Epithelial cell of esophagus (primary cell): ENCODE data around the gene ZDHHC23.

Experiments
- DNase-seq: peaks from one replicate; pipeline ENCODE4 v3.0.0; 2010; ENCODE audit warnings: low read depth
- H3K4me3 ChIP-seq: 2 replicates; pipeline ENCODE4 v1.5.1; 2011; ENCODE audit warnings: mild to moderate bottlenecking, low read length, control low read depth
- CTCF ChIP-seq: IDR thresholded peaks from 2 replicates; pipeline ENCODE4 v1.5.1; 2011; ENCODE audit warnings: low read depth, mild to moderate bottlenecking, low read length, control low read depth, inconsistent platforms; ENCODE audit not compliant: insufficient read depth; ENCODE audit errors: missing control alignments

ZDHHC23 gene

GRCh38 chr3:113983544-113983943, 35.7 kb downstream of the ZDHHC23 start:
- no peak for TF ChIP-seq CTCF
- DNase-seq = no peak
- no peak overlapping the region for H3K4me3 ChIP-seq

- TF ChIP-seq CTCF = no peak
- no peak for DNase-seq
- no peak overlapping the region for H3K4me3 ChIP-seq
Measured at GRCh38 chr3:113985541-113985940, 37.7 kb downstream of the ZDHHC23 start.

- no peak overlapping the region for H3K4me3 ChIP-seq
- no peak for DNase-seq
- TF ChIP-seq CTCF = no peak
Measured at GRCh38 chr3:114005481-114005880, 57.7 kb downstream of the ZDHHC23 start.

- no peak for DNase-seq
- no peak overlapping the region for H3K4me3 ChIP-seq
- no peak for TF ChIP-seq CTCF
Measured at GRCh38 chr3:114011059-114011797, 63.4 kb downstream of the ZDHHC23 start.
